ENCODE data around the gene EIF4G3.

The EIF4G3 gene

DNA sequence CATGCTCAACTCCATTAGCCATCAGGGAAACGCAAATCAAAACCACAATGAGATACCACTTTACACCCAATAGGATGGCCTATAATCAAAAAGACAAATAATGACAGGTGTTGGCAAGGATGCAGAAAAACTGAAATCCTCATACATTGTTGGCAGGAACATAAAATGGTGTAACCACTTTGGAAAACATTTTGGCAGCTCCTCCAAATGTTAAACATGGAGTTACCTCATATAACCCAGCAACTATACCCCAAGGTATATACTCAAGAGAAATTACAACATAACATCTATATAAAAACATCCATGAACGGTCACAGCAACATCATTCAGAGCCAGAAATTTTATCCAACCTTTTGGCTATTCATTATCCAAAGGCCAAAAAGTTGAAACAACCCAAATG is 11.6 kb downstream of the EIF4G3 start:
- Histone ChIP-seq H3K36me3 (ENCODE audit: control insufficient read depth, insufficient read depth, low read length, severe bottlenecking) (peaks cover 37% of the 10 kb centered on the region), H3K9me3 (ENCODE audit: control insufficient read depth, low read length) (no peaks in the 10 kb centered on the region), H3K9ac (ENCODE audit: low read length) (no peak overlapping the region), H3K27me3 (replicated peaks; ENCODE audit: control insufficient read depth, insufficient read depth, low read length) (no peaks in the 10 kb centered on the region), H3K4me1 (ENCODE audit: control insufficient read depth, insufficient read depth, low read length) (peaks cover 31% of the 10 kb centered on the region), H3K4me3 (ENCODE audit: low read length) (no peak overlapping the region)
- DNase-seq (ENCODE audit: low read depth): no peak

DNA sequence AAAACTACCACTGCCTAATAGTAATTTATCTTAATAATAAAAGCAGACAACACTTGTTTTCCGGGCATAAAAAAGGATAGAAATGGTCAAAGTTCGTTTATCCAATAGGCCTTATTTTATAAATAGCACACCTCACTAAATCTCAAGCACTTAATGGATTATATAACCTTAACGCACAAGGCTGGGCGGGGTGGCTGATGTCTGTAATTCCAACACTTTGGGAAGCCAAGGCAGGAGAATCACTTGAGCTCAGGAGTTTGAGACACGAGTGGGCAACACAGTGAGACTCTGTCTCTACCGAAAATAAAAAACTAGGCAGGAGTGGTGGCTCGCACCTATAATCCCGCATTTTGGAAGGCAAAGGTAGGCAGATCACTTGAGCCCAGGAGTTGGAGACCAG is 12.4 kb downstream of the EIF4G3 start:
- peaks cover 31% of the 10 kb centered on the region for H3K4me1 ChIP-seq (ENCODE audit: control insufficient read depth, insufficient read depth, low read length)
- H3K4me3 ChIP-seq (ENCODE audit: low read length): no peak overlapping the region
- H3K9ac ChIP-seq (ENCODE audit: low read length): no peak overlapping the region
- no peaks in the 10 kb centered on the region for H3K9me3 ChIP-seq (ENCODE audit: control insufficient read depth, low read length)
- peaks cover 31% of the 10 kb centered on the region for H3K36me3 ChIP-seq (ENCODE audit: control insufficient read depth, insufficient read depth, low read length, severe bottlenecking)
- no peak for DNase-seq (ENCODE audit: low read depth)
- no peaks in the 10 kb centered on the region for H3K27me3 ChIP-seq (replicated peaks; ENCODE audit: control insufficient read depth, insufficient read depth, low read length)

DNA sequence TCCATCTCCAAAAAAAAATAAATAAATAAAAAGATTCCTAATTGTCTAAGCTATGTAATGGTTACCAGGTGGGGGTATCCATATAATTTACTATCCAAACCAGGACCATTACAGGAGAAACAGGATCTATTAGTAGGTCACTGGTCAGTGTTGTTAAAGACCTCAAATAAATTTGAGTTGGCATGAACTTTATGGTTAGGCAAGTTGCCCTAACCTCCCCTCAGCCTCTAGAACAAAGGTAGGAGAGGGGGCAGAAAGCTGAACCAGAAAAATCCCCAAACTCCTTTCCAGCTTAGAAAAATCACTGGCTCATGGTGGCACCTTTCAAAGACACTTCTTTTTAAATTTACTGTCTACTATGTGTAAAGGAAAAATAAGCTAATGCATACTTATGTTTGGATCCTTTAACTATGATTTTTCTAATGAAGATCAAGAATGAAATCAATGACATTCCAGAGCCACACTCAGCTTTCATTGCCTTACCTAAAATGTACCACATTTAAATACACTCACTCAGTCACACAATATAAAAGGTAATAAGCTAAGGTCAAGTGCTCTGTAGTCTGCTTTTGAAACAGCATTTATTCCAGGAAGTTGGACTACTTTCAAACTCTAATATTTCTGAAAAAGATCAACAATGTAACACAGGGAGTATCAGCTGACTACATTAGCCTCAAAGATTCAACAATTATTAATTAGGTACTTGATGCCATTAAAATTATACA is 13.8 kb downstream of the EIF4G3 start:
- no peak overlapping the region for H3K9ac ChIP-seq (ENCODE audit: low read length)
- peaks cover 24% of the 10 kb centered on the region for H3K36me3 ChIP-seq (ENCODE audit: control insufficient read depth, insufficient read depth, low read length, severe bottlenecking)
- H3K27me3 ChIP-seq (replicated peaks; ENCODE audit: control insufficient read depth, insufficient read depth, low read length): no peaks in the 10 kb centered on the region
- H3K4me1 ChIP-seq (ENCODE audit: control insufficient read depth, insufficient read depth, low read length): peaks cover 31% of the 10 kb centered on the region
- no peaks in the 10 kb centered on the region for H3K9me3 ChIP-seq (ENCODE audit: control insufficient read depth, low read length)
- no peak for DNase-seq (ENCODE audit: low read depth)
- H3K4me3 ChIP-seq (ENCODE audit: low read length): peak overlapping the region; percentile 47

DNA sequence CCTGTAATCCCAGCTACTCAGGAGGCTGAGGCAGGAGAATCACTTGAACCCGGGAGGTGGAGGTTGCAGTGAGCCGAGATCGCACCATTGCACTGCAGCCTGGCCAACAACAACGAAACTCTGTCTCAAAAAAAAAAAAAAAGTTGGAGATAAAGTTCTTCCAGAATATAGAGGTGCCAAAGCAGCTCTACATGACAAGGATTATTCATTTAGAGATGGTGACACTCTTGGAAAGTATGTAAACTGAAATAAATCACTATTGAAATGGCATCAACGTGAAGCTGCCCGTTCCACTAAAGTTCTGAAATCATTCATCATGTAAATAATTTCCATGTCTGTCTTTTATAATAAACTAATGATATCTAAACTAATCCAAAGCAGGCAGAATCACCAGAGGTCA is 14.9 kb downstream of the EIF4G3 start:
- Histone ChIP-seq H3K4me1 (ENCODE audit: control insufficient read depth, insufficient read depth, low read length) (peaks cover 31% of the 10 kb centered on the region), H3K9me3 (ENCODE audit: control insufficient read depth, low read length) (no peaks in the 10 kb centered on the region), H3K4me3 (ENCODE audit: low read length) (no peak overlapping the region), H3K27me3 (replicated peaks; ENCODE audit: control insufficient read depth, insufficient read depth, low read length) (no peaks in the 10 kb centered on the region), H3K9ac (ENCODE audit: low read length) (no peak overlapping the region), H3K36me3 (ENCODE audit: control insufficient read depth, insufficient read depth, low read length, severe bottlenecking) (peaks cover 14% of the 10 kb centered on the region)
- no peak for DNase-seq (ENCODE audit: low read depth)

DNA sequence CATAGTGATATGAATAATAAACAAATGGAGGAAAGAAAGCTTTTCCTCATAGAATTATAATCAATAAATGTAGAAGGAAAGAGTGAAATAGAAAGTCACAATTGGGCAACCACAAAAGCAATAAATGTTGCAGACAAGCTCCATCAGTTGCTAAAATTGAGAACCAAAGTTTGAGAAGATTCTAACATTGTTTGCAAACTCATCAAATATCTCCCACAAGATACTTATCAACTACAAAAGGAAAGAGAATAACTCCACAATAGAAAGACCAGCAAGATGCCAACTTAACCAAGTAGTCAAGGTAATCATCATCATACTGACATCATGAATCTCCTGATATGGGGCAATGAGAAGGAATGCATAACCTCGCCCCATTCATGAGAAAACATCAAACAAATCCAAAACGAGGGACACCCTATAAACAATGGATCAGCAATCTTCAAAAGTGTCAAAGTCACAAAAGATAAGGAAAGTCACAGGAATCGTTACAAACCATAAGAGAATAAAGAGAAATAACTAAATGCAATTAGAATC is 16.4 kb downstream of the EIF4G3 start:
- Histone ChIP-seq H3K4me3 (ENCODE audit: low read length) (no peak overlapping the region), H3K4me1 (ENCODE audit: control insufficient read depth, insufficient read depth, low read length) (peaks cover 25% of the 10 kb centered on the region), H3K9ac (ENCODE audit: low read length) (no peak overlapping the region), H3K9me3 (ENCODE audit: control insufficient read depth, low read length) (no peaks in the 10 kb centered on the region), H3K27me3 (replicated peaks; ENCODE audit: control insufficient read depth, insufficient read depth, low read length) (no peaks in the 10 kb centered on the region), H3K36me3 (ENCODE audit: control insufficient read depth, insufficient read depth, low read length, severe bottlenecking) (peaks cover 12% of the 10 kb centered on the region)
- DNase-seq (ENCODE audit: low read depth): no peak

DNA sequence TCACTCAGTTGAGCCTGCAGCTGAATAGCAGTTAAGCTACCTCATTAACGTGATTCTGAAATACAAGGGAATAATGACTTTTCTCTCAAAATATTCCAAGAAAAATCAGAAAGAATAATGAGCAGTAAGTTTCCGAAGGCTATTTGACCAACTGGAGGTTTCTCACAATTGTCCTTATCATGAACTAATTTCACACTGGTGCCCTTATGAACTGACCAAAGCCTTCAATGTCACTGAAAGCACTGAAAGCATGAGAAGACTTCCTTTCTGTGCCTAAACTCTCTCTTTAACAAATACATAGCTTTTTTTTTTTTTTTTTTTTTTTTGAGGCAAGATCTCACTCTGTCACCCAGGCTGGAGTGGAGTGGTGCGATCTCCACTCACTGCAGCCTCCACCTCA is 18.8 kb downstream of the EIF4G3 start:
- Histone ChIP-seq H3K9me3 (ENCODE audit: control insufficient read depth, low read length) (no peaks in the 10 kb centered on the region), H3K36me3 (ENCODE audit: control insufficient read depth, insufficient read depth, low read length, severe bottlenecking) (peaks cover 31% of the 10 kb centered on the region), H3K9ac (ENCODE audit: low read length) (no peak overlapping the region), H3K27me3 (replicated peaks; ENCODE audit: control insufficient read depth, insufficient read depth, low read length) (no peaks in the 10 kb centered on the region), H3K4me3 (ENCODE audit: low read length) (no peak overlapping the region), H3K4me1 (ENCODE audit: control insufficient read depth, insufficient read depth, low read length) (peaks cover 10% of the 10 kb centered on the region)
- DNase-seq (ENCODE audit: low read depth): no peak

DNA sequence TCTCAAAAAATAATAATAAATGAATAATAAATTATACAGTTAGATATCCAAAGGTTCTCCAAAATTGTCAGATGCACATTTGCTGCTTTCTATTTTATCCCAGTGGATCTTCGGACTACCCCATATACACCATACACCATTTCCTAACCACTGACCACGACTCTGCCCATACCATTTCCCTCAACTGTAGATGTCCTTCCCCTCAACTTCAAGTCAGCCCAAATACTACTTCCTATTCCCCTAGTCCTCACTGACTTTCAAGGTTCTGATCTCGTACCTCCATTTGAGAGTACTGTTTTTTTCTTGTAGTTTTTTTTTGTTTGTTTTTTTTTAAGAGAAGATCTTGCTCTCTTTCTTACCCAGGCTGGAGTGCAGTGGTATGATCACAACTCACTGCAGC is 19.6 kb downstream of the EIF4G3 start:
- Histone ChIP-seq H3K4me3 (ENCODE audit: low read length) (no peak overlapping the region), H3K4me1 (ENCODE audit: control insufficient read depth, insufficient read depth, low read length) (peaks cover 2% of the 10 kb centered on the region), H3K9ac (ENCODE audit: low read length) (no peak overlapping the region), H3K27me3 (replicated peaks; ENCODE audit: control insufficient read depth, insufficient read depth, low read length) (no peaks in the 10 kb centered on the region), H3K9me3 (ENCODE audit: control insufficient read depth, low read length) (no peaks in the 10 kb centered on the region), H3K36me3 (ENCODE audit: control insufficient read depth, insufficient read depth, low read length, severe bottlenecking) (peaks cover 32% of the 10 kb centered on the region)
- no peak for DNase-seq (ENCODE audit: low read depth)

DNA sequence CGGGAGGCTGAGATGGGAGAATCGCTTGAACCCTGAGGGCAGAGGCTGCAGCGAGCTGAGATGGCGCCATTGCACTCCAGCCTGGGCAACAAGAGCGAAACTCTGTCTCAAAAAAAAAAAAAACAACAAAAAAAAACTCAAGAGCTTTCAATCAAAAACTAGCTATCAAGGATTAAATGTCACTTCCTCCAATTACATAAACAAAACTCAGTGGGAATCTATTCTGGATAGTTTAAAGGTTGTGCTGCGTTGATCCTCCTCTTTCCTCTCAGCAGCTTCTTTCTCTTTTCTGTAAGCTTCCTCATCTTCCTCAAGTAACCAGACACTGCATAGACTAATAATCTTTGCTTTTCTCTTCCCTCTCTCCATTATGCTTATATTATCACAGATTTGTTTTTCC is 20.7 kb downstream of the EIF4G3 start:
- no peak overlapping the region for H3K4me3 ChIP-seq (ENCODE audit: low read length)

DNA sequence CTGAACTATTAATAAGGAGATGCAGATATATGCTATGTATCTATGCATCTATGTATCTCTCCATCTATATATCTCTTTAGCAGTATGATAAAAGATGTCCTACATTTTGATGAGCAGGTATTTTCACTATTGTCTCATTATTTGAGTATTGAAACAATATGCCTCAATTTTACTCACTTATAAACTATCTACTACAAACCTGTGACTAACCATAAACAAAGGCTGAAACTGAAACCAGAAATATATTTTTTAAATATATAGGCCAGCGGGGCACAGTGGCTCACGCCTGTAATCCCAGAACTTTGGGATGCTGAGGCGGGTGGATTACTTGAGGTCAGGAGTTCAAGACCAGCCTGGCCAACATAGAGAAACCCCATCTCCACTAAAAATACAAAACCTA is 22.0 kb downstream of the EIF4G3 start:
- H3K9ac ChIP-seq (ENCODE audit: low read length): no peak overlapping the region
- H3K9me3 ChIP-seq (ENCODE audit: control insufficient read depth, low read length): no peaks in the 10 kb centered on the region
- H3K27me3 ChIP-seq (replicated peaks; ENCODE audit: control insufficient read depth, insufficient read depth, low read length): no peaks in the 10 kb centered on the region
- no peak overlapping the region for H3K4me3 ChIP-seq (ENCODE audit: low read length)
- H3K4me1 ChIP-seq (ENCODE audit: control insufficient read depth, insufficient read depth, low read length): peaks cover 17% of the 10 kb centered on the region
- peaks cover 22% of the 10 kb centered on the region for H3K36me3 ChIP-seq (ENCODE audit: control insufficient read depth, insufficient read depth, low read length, severe bottlenecking)
- DNase-seq (ENCODE audit: low read depth): no peak

More for the DNA sequence above, 20.7 kb downstream of the EIF4G3 start:
- Histone ChIP-seq H3K27me3 (replicated peaks; ENCODE audit: control insufficient read depth, insufficient read depth, low read length) (no peaks in the 10 kb centered on the region), H3K9me3 (ENCODE audit: control insufficient read depth, low read length) (no peaks in the 10 kb centered on the region), H3K4me1 (ENCODE audit: control insufficient read depth, insufficient read depth, low read length) (peaks cover 4% of the 10 kb centered on the region), H3K9ac (ENCODE audit: low read length) (no peak overlapping the region), H3K36me3 (ENCODE audit: control insufficient read depth, insufficient read depth, low read length, severe bottlenecking) (peaks cover 30% of the 10 kb centered on the region)
- no peak for DNase-seq (ENCODE audit: low read depth)

DNA sequence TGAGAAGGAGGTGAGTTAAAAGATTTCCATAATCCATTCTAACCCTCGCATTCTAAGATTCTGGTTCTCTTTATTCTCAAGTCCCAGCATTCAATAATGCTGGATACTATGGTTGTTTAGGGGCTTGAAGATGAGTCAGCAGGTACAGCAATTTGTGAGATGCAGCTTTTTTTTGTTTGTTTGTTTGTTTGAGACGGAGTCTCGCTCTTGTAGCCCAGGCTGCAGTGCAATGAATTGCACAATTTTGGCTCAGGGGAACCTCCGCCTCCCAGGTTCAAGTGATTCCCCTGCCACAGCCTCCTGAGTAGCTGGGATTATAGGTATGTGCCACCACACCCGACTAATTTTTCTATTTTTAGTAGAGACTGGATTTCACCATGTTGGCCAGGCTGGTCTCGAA is 23.3 kb downstream of the EIF4G3 start:
- DNase-seq (ENCODE audit: low read depth): no peak
- H3K36me3 ChIP-seq (ENCODE audit: control insufficient read depth, insufficient read depth, low read length, severe bottlenecking): peaks cover 26% of the 10 kb centered on the region
- H3K9me3 ChIP-seq (ENCODE audit: control insufficient read depth, low read length): no peaks in the 10 kb centered on the region
- no peak overlapping the region for H3K4me3 ChIP-seq (ENCODE audit: low read length)
- peaks cover 27% of the 10 kb centered on the region for H3K4me1 ChIP-seq (ENCODE audit: control insufficient read depth, insufficient read depth, low read length)
- no peaks in the 10 kb centered on the region for H3K27me3 ChIP-seq (replicated peaks; ENCODE audit: control insufficient read depth, insufficient read depth, low read length)
- no peak overlapping the region for H3K9ac ChIP-seq (ENCODE audit: low read length)

DNA sequence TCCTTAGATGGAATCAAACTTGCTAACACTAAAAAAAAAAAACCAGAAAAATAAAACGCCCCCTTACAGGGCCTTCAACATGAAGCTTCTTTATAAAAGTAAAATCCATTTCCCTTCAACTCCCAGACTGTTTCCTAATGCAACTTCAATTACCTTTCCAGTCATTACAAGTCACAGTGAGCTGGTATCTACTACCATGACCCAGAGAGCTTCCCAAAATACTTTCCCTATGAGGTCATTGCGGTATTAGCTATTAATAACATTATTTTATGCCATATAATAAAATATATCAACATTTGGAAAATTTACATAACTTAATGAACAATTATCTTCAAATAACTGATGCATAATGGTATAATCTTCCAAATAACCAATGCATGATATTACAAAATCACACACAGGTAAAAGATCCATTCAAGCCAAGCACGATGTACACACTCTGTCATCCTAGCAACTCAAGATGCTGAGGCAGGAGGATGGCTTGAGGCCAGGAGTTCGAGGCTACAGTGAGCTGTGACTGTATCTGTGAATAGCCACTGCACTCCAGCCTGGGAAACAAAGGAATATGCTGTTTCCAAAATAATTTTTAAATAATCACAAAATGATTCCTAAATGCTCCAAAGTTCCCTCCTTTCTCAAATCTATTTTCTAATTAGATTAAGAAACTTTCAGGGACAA is 24.1 kb downstream of the EIF4G3 start:
- no peaks in the 10 kb centered on the region for H3K9me3 ChIP-seq (ENCODE audit: control insufficient read depth, low read length)
- no peaks in the 10 kb centered on the region for H3K27me3 ChIP-seq (replicated peaks; ENCODE audit: control insufficient read depth, insufficient read depth, low read length)
- H3K36me3 ChIP-seq (ENCODE audit: control insufficient read depth, insufficient read depth, low read length, severe bottlenecking): peaks cover 34% of the 10 kb centered on the region
- no peak overlapping the region for H3K9ac ChIP-seq (ENCODE audit: low read length)
- H3K4me3 ChIP-seq (ENCODE audit: low read length): no peak overlapping the region
- DNase-seq (ENCODE audit: low read depth): no peak
- H3K4me1 ChIP-seq (ENCODE audit: control insufficient read depth, insufficient read depth, low read length): peaks cover 27% of the 10 kb centered on the region
